Fibroblast of lung (primary cell): Measurements from ENCODE around the gene NDUFAF5. TPM values are rescaled to one million over a fixed set of nuclear protein-coding genes. Genes with fewer than 3 reads are reported as not detected.
A peak's percentile ranks its signal among the peaks of the same experiment; 100 is the strongest.

Experiments
- DNase-seq, 2 donors: peaks; one replicate each; pipeline versions ENCODE4 v3.0.0 to v3.0.0-alpha.2; 2010; ENCODE audit warnings: low read depth in 2 of 2
- H2AFZ ChIP-seq: 2 replicates; pipeline ENCODE4 v1.5.1; 2012; ENCODE audit warnings: low read length, control low read depth, inconsistent platforms
- H3K27ac ChIP-seq: 2 replicates; pipeline ENCODE4 v1.5.1; 2011; ENCODE audit warnings: low read length, control low read depth; ENCODE audit not compliant: insufficient read depth
- H3K27me3 ChIP-seq: 2 replicates; pipeline ENCODE4 v1.5.1; 2011; ENCODE audit warnings: mild to moderate bottlenecking, low read length; ENCODE audit not compliant: control insufficient read depth, insufficient read depth
- H3K36me3 ChIP-seq: 2 replicates; pipeline ENCODE4 v1.5.1; 2011; ENCODE audit warnings: low read length; ENCODE audit not compliant: control insufficient read depth, insufficient read depth
- H3K4me1 ChIP-seq: 2 replicates; pipeline ENCODE4 v1.5.1; 2011; ENCODE audit warnings: low read length; ENCODE audit not compliant: control insufficient read depth, insufficient read depth; ENCODE audit errors: extremely low read depth
- H3K4me2 ChIP-seq: 2 replicates; pipeline ENCODE4 v1.5.1; 2011; ENCODE audit warnings: low read length, control low read depth; ENCODE audit not compliant: insufficient read depth; ENCODE audit errors: extremely low read depth
- H3K4me3 ChIP-seq, 4 experiments: fragments of 200-600 bp in 1 of 4; sonication (generic) in 1 of 4; replicated peaks in 1 of 4; 2 replicates each; pipeline ENCODE4 v1.5.1; 2011 to 2016; ENCODE audit warnings: low read length in 4 of 4, low read depth in 3 of 4, mild to moderate bottlenecking in 3 of 4, control low read depth in 2 of 4, inconsistent platforms in 1 of 4, mixed read lengths in 1 of 4; ENCODE audit not compliant: insufficient read depth in 1 of 4; ENCODE audit errors: control extremely low read depth in 1 of 4
- H3K79me2 ChIP-seq: 2 replicates; pipeline ENCODE4 v1.5.1; 2012; ENCODE audit warnings: mild to moderate bottlenecking, low read length, inconsistent platforms; ENCODE audit not compliant: control insufficient read depth, insufficient read depth
- H3K9ac ChIP-seq: 2 replicates; pipeline ENCODE4 v1.5.1; 2011; ENCODE audit warnings: mild to moderate bottlenecking, low read length, control low read depth; ENCODE audit not compliant: insufficient read depth
- H3K9me3 ChIP-seq: 2 replicates; pipeline ENCODE4 v1.5.1; 2012; ENCODE audit warnings: low read depth, low read length; ENCODE audit not compliant: control insufficient read depth, insufficient read depth
- H4K20me1 ChIP-seq: 2 replicates; pipeline ENCODE4 v1.5.1; 2011; ENCODE audit warnings: low read length; ENCODE audit not compliant: control insufficient read depth, insufficient read depth; ENCODE audit errors: extremely low read depth
- CTCF ChIP-seq, 2 donors: IDR thresholded peaks in 1 of 2; conservative IDR thresholded peaks in 1 of 2; 1 replicate in 1 of 2; 2 replicates in 1 of 2; pipeline ENCODE4 v1.5.1; 2011 to 2012; ENCODE audit warnings: low read length in 2 of 2, control low read depth in 1 of 2, inconsistent platforms in 1 of 2, low read depth in 1 of 2, mild to moderate bottlenecking in 1 of 2
- EZH2 ChIP-seq: IDR thresholded peaks from 2 replicates; pipeline ENCODE4 v1.5.1; 2012; ENCODE audit warnings: low read length, control low read depth, mild to moderate bottlenecking; ENCODE audit errors: missing control alignments
- polyA plus RNA-seq, 2 donors: library from polyadenylated mRNA; depleted of rRNA in 1 of 2; stranded (reverse) in 1 of 2; unstranded in 1 of 2; fragments of >200 nt; gene quantifications; 2 replicates each; pipeline ENCODE4 v1.2.1, GENCODE V29; 2011 to 2012; ENCODE audit warnings: missing spikeins in 1 of 2
- total RNA-seq: library from RNA; depleted of rRNA; stranded (reverse); fragments of >200 nt; gene quantifications from 2 replicates; pipeline ENCODE4 v1.2.1, GENCODE V29; 2014

The NDUFAF5 gene
- total and polyA plus RNA-seq, 2 donors (not counting 1 experiment from before 2014, with no cell fraction given) = 12.7 to 17.3 TPM

- Histone ChIP-seq H3K4me3 (no peak overlapping the region), H4K20me1 (no peaks in the 10 kb centered on the region), H3K9ac (no peak overlapping the region)
These were observed 81.0 kb downstream of the NDUFAF5 start for GRCh38 chr20:13865791-13866351.

GRCh38 chr20:13868331-13868730 is 83.5 kb downstream of the NDUFAF5 start:
- H3K9ac ChIP-seq = no peak overlapping the region
- no peak for TF ChIP-seq CTCF (conservative IDR thresholded peaks at IDR 0.05 in 1 of 2, IDR thresholded peaks at IDR 0.05 in 1 of 2; ENCODE audit: low read depth in 1 of 2, low read length in 2 of 2)
- no peak for TF ChIP-seq EZH2
- H3K27ac ChIP-seq = no peak overlapping the region
- no peaks in the 10 kb centered on the region for H3K9me3 ChIP-seq
- H2AFZ ChIP-seq = no peak overlapping the region
- H3K27me3 ChIP-seq = no peaks in the 10 kb centered on the region
- H3K79me2 ChIP-seq = no peaks in the 10 kb centered on the region
- H3K4me2 ChIP-seq = no peak overlapping the region
- H4K20me1 ChIP-seq = no peaks in the 10 kb centered on the region
- peak; percentile 8 to 55 for DNase-seq
- H3K4me1 ChIP-seq = peaks cover 2% of the 10 kb centered on the region
- H3K4me3 ChIP-seq = no peak overlapping the region
- no peaks in the 10 kb centered on the region for H3K36me3 ChIP-seq

More at GRCh38 chr20:13865791-13866351, 81.0 kb downstream of the NDUFAF5 start:
- Histone ChIP-seq H3K4me2 (peak overlapping the region; percentile 25), H3K27ac (no peak overlapping the region), H3K4me1 (peaks cover 2% of the 10 kb centered on the region), H3K9me3 (no peaks in the 10 kb centered on the region), H3K36me3 (no peaks in the 10 kb centered on the region), H2AFZ (no peak overlapping the region), H3K27me3 (no peaks in the 10 kb centered on the region), H3K79me2 (no peaks in the 10 kb centered on the region)
- DNase-seq = peak; percentile 9 to 39
- no peak for TF ChIP-seq CTCF (conservative IDR thresholded peaks at IDR 0.05 in 1 of 2, IDR thresholded peaks at IDR 0.05 in 1 of 2; ENCODE audit: low read depth in 1 of 2, low read length in 2 of 2)
- TF ChIP-seq EZH2 = no peak

GRCh38 chr20:13870170-13870748 is 85.4 kb downstream of the NDUFAF5 start:
- no peaks in the 10 kb centered on the region for H3K36me3 ChIP-seq
- H3K4me3 ChIP-seq = no peak overlapping the region
- H3K79me2 ChIP-seq = no peaks in the 10 kb centered on the region
- no peak overlapping the region for H3K27ac ChIP-seq
- no peak for TF ChIP-seq CTCF (conservative IDR thresholded peaks at IDR 0.05 in 1 of 2, IDR thresholded peaks at IDR 0.05 in 1 of 2; ENCODE audit: low read depth in 1 of 2, low read length in 2 of 2)
- no peak for TF ChIP-seq EZH2
- H2AFZ ChIP-seq = no peak overlapping the region
- H3K4me2 ChIP-seq = no peak overlapping the region
- H4K20me1 ChIP-seq = no peaks in the 10 kb centered on the region
- DNase-seq = no peak
- no peak overlapping the region for H3K9ac ChIP-seq
- no peaks in the 10 kb centered on the region for H3K27me3 ChIP-seq
- no peaks in the 10 kb centered on the region for H3K9me3 ChIP-seq
- H3K4me1 ChIP-seq = peaks cover 2% of the 10 kb centered on the region

Other genes starting within 250 kb of the NDUFAF5 start
- gene TASP1, start 146.1 kb upstream of the NDUFAF5 start, total RNA-seq = 6.3 and 6.7 TPM in 2 replicates
- gene TASP1, start 146.1 kb upstream of the NDUFAF5 start, polyA plus RNA-seq = 4.8 and 13.6 TPM in 2 replicates
- 13.2 and 15.2 TPM in 2 replicates for gene ESF1, start 109 bp upstream of the NDUFAF5 start, total RNA-seq
- 6.8 and 7.3 TPM in 2 replicates for gene ESF1, start 109 bp upstream of the NDUFAF5 start, polyA plus RNA-seq
- gene SEL1L2, start 205.6 kb downstream of the NDUFAF5 start, total RNA-seq = not detected in 2 replicates
- not detected in 2 replicates for gene SEL1L2, start 205.6 kb downstream of the NDUFAF5 start, polyA plus RNA-seq
- gene MACROD2, start 210.5 kb downstream of the NDUFAF5 start, total RNA-seq = 1.0 and 1.7 TPM in 2 replicates
- gene MACROD2, start 210.5 kb downstream of the NDUFAF5 start, polyA plus RNA-seq = 0.28 and 0.54 TPM in 2 replicates